GM18907 (cell line): ENCODE data around the gene CLIP1.
"Not testable (repeated sequence)": the region's sequence is repeated elsewhere in the genome, so short reads cannot be mapped to it uniquely, and the experiment has no call there.

Source experiments
- ATAC-seq: cut with Tn5 transposase; IDR thresholded peaks from one replicate; pipeline ENCODE4 v1.9.1; 2021; ENCODE audit warnings: mild to moderate bottlenecking, moderate library complexity; ENCODE audit not compliant: unreplicated experiment

Gene CLIP1

DNA sequence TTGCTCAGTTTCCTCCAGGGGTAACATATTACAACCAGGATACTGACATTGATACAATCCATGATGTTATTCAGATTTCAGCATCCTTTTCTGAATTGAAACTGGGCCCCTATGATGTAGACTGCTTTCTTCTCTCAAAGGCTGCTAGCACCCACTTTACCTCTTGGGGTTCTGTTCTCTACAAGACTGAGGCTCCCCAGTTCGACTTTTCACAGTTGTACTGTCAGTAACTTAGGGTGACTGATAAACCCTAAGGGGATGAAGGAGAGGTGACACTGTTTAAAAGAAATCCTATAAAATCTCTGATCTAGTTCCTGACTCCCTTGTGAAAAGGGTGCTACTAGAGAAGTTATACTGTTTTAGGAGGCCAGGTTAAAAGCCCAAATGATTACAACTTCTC lies 157.0 kb downstream of the CLIP1 start:
- no peak for ATAC-seq

DNA sequence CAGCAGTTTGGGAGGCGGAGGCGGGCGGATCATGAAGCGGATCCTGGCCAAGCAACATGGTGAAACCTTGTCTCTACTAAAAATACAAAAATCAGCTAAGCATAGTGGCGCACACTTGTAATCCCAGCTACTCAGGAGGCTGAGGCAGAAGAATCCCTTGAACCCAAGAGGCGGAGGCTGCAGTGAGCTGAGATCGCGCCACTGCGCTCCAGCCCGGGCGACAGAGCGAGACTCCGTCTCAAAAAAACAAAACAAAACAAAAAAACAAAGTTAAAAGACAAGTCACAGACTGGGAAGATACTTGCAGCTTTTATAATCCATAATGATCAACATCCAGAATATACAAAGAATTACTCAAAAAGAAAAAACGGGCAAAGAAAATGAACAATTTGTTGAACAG lies 161.7 kb downstream of the CLIP1 start:
- not testable (repeated sequence) for ATAC-seq

DNA sequence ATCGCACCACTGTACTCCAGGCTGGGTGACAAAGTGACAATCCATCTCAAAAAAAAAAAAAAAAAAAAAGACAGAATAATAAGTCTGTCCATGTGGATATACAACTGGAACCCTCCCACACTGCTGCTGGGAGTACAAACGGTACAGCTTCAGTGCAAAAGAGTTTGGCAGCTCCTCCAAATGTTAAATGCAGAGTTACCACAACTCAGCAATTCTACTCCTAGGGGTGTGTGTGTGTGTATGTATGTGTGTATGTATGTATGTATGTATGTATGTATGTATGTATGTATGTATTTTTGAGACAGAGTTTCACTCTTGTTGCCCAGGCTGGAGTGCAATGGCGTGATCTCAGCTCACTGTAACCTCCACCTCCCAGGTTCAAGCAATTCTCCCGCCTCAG lies 163.5 kb downstream of the CLIP1 start:
- not testable (repeated sequence) for ATAC-seq

DNA sequence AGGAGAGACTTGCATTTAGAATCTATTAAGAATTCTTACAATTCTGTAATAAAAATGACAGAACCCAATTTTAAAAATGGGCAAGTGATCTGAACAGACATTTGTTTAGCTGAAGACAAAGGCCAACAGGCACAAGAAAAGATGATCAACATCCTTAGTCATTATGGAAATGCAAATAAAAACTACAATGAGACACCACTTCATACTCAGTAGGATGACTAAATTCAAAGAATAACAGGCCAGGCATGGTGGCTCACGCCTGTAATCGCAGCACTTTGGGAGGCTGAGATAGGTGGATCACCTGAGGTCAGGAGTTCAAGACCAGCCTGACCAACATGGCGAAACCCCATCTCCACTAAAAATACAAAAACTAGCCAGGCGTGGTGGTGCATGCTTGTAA lies 164.0 kb downstream of the CLIP1 start:
- ATAC-seq = not testable (repeated sequence)

DNA sequence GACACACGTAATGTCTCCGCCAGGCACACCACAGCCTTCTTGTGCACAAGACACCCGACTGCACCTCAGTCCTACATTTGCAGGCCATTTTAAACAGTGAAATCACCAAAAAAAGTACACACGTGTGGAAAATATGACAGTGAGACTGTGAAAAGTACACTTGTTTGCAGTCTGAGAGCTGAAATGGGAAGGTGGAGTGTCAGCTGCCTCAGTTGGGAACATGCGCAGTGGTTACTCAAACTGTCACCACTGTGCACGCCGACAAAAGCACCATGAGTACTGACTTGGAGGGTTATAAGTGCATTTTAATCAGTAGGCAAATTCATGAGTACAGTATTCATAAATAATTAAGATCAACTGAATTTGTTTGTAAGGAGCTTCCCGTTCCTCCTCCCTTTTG lies 171.9 kb downstream of the CLIP1 start:
- no peak for ATAC-seq

DNA sequence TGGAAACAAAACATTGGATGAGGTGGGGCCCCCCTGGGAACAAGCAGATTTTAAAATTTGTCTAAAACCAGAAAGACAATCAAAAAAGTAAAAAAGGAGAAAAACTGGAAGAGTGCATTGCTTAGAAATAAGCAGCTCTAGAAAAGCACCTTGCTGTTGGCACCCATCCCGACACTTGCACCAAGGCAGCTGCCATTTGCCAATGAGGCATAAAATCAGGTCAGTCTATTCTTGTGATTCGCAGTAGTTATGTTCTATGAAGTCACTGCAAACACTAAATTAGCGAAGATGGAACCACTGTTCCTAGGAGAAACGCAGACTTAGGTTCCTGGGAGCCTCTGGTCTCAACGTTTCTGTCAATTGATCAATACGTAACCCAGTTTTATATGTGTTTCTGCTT lies 172.4 kb downstream of the CLIP1 start:
- no peak for ATAC-seq

DNA sequence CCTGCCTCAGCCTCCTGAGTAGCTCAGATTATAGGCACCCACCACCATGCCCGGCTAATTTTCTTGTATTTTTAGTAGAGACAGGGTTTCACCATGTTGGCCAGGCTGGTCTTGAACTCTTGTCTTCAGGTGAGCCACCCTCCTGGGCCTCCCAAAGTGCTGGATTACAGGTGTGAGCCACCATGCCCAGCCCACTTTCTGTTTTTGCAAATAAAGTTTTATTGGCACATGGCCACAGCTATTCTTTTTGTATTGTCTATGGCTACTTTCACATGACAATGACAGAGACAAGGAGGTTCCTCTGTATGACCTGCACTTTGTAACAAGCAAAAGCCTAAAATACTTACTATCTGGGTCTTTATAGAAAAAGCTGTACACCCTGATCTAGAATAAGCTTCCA lies 176.9 kb downstream of the CLIP1 start:
- ATAC-seq = no peak

DNA sequence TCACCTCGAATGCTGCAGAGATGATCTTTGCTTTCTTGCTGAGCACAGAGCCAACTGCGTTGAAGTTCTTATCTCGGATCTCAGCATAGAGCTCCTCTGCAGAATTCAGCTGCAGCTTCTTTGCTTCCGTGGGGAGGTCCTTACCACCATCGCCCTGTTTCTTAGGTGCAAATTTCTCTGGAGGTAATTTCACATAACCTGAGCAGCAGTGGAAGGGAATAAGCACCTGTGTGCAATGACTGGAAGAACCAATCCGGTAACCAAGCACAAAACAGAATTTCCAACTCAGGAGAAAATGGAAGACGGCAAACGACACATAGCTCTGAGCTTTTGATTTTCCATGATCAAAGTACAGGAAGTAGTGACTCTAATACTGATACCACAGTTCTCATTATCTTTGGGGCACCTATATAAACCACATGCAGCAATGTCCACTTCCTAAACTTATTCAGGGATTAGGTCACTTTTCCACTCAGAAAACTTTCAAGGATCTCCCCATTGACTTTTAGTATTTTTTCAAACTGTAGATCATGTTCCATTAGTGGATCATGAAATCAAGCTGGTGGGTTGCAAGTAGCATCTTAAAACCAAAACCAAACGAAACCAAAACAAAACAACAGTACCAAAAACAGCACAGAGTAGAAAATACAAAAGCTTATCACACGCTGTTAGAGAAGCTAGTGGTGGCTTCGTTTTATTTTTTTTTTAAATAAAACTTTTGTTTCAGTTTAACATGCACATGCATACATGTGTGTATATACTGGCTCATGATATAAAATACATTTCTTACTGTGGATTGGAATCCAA lies 177.7 kb downstream of the CLIP1 start:
- no peak for ATAC-seq

DNA sequence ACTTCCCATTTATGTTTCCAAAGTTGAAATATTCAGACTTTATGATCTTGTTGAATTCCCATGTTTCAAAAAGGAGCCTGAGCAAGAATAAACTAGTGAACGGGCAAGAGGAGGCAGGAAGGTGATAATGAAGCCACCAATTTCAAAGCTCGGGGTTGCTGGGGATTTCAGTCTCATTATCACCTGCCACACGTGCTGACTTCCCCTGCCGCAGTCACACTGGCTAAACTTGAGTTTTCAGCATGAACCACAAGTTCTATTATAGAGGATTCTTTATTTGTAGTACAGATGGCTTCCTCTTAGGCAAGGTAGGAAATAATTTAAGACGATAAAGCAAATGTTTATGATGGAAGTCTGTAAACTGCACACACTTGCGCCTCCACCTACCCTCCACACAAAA lies 178.5 kb downstream of the CLIP1 start:
- no peak for ATAC-seq

DNA sequence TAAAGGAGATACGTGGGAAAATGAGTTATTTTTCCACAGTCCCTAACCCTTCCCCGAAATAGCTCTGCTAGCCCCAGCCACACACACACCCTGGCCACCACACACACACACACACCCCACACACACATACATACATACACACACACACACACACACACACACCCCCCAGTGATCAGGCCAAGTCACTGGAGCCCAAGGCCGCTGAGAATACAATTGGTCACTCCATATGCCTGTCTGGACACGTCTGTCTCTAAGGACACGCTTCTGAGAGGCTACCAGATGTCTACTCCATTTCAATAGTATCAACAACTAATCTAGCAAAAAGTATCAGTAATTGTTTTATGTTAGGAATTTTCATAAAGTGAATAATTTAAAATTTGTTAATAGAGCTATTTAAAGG lies 183.6 kb downstream of the CLIP1 start:
- ATAC-seq = no peak

DNA sequence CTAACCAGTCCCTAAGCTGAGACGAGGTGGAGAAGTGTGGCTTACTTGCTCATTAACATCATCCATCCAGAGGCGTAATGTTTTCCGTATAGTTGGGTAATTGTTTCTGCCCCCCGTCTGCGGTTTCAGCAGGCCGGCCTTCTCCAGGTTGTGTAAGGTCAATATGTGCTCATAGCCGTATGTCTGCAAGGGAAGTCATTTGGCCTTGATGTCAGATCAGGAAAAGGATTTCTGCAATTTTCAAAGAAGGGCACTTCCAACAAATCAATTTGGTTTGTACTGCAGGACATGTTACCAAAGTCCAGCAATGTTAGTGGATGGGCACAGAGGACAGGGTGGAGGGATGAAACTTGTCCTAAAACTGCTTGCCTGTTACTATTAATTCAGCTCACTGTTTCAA lies 186.7 kb downstream of the CLIP1 start:
- ATAC-seq = no peak

DNA sequence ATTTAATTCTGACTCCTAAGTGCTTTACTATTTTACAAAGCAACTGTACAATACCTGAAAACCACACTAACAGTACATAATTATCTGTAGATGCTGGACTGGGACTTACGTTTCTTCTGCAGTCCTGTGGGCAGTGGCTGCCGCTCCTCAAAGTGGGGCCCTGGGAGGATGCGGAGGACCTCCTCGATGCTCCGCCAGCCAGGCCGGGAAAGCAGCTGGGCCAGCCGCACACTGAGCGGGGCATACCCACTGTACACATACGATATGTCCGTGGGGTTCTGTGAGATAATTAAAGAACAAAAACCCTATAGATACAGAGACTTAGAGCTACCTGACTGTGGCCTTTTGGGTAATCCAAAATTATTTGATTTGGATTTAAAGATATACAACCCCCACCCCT lies 189.8 kb downstream of the CLIP1 start:
- no peak for ATAC-seq

DNA sequence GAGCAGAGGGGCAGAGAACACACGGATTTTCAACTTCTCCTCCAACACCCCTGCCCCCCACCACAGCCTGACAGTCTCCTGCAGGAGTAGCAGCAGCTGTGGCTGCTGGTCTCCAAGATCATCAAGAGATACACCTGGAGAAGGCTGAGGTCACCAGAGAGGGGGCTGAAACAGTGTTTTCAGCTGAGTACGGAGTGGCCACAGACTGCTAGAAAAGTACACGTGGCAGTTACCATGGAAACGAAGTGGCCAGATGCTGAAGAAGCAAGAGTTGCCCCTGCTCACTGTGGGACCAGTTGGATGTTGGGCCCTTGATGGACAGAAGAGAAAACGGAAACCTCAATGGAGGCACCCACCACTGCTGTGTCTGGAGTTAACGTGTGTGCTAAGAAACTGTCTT lies 191.7 kb downstream of the CLIP1 start:
- no peak for ATAC-seq

DNA sequence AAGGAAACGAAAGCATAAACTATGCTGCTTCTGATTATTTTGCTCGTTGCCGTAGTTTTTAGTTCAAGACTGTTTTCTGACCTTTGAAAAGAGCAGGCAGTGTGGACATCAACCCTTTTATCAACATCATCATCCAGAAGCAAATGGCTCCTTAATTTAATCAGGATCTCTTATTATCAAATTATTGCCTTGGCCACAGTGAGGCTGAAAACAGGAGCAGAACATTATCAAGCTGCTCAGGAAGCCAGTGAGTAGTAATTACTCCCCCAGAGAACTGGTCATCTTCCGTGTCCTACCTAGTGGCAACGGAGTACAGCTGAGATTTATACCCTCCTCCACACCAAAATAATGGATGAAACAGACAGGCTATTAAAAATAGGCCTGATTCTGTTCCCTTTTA lies 194.4 kb downstream of the CLIP1 start:
- no peak for ATAC-seq

DNA sequence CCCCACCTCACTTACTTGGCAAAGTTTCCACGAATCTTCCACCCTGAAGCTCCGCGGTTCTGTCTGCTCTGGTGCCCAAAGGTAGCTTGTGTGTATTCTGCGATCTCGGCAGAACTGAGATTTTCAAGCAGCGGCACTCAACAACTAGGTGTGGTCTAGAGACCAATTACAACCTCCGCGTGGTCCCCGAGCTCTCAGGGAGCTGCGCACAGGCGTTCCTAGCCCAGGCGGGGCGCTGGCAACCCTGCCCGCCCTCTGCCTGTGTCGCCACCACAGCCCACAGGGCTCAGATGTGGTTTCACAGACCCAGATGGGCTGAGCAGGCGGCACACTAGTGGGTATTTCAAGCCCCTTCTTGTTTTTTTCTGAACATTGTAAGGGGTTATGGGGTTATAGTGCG lies 195.1 kb downstream of the CLIP1 start:
- no peak for ATAC-seq

DNA sequence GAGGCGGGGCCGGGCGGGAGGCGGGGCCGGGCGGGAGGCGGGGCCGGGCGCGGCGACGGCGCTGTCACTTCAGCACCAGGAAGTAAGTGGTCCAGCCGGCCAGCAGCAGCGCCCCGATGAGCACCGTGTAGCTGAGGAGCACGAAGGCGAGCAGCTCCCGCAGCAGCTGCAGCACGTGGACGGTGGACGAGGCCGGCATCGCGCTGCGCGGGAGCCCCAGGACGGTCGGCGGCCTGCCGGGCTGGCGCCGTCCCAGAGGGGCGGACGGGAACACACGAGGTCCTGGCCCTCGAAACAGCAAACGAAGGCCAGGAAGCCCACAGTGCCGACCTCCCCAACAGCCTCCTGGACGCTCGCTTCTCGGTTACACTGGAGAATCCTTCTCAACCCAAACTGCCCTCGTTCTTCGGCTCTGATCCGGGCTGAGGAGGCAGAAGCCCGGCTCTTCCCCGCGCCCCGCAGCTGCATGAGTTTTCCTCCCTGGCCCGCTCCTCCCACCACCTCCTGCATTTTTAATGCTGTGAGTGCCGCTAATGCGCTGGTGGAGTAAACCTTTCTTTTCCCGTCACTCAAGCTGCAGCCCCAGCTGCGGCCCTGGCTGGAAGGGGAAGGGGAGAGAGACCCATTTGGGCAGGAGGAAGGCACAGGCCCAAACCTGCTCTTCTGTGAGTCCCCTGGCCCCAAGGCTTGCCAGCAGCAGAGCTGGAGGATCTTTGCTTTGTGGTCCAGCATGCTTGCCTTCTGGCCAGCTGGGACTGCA lies 195.9 kb downstream of the CLIP1 start:
- no peak for ATAC-seq

DNA sequence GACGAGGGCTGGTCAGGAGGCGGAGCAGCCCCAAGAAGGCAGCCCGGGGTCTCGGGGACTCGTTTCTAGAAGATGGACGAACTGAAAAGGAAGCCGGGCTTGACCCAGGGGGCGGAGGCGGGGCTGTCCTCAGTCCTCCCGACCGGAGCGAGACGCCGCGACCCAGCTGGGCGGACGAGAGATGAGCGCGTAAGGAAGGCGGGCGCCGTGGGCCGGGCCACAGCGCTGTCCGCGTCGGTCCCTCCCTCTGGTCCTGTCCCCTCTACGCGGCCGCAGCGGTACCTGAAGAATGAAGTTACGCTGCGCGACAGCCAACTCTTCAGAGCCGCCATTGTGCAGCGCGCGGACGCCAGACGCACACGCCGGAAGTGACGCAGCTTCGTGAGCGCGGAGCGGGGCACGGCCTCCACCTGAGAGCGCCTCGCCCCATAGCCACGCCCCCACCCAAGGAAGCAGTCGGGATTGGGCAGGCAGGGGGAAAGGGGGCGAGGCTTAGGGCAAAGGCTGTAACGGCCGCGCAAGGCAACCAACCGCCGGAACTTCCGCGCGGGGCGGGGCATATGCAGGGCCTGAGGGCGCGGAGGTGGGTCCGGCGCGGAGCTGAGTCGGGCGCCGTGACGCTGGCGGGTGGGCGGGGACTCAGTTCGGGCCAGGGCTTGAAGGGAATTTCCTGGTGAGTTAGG lies 196.6 kb downstream of the CLIP1 start, which contains the start of gene DIABLO:
DIABLO (minus strand) TSS at position 370 of the 683 bp plus-strand sequence; CDS start at position 332, 38 bp downstream.
- peak; percentile 92 for ATAC-seq
